IMR-90 (cell line): ENCODE measurements around the gene EPN3. TPM values are rescaled to one million over a fixed set of nuclear protein-coding genes. Genes with fewer than 3 reads are reported as not detected.

Experiments
- ATAC-seq: fragments of 200-7000 bp; cut with Tn5 transposase; 2 replicates; pipeline ENCODE4 v1.9.1; 2020; ENCODE audit warnings: low read depth, mild to moderate bottlenecking, moderate library complexity
- BruUV-seq: library from RNA; stranded (reverse); fragments of 400-500 nt; replicated peaks from 2 replicates; lab custom pipeline; 2021; lab: Mats Ljungman, UMichigan
- CTCF ChIA-PET: fragments of 300-600 bp; formaldehyde crosslinking; extraction: SDS; loops from one replicate; lab custom pipeline; 2021; ENCODE audit warnings: antibody characterized with exemption; lab: Yijun Ruan, JAX
- POLR2A ChIA-PET: fragments of 300-600 bp; sonication (Branson Sonifier 250); formaldehyde crosslinking; loops from one replicate; lab custom pipeline; 2022; ENCODE audit warnings: antibody characterized with exemption; ENCODE audit not compliant: unreplicated experiment; lab: Charles Lee
- DNase-seq: peaks from one replicate; pipeline ENCODE4 v3.0.0; 2013
- H2AFZ ChIP-seq: replicated peaks from 2 replicates; pipeline ENCODE3; 2013; ENCODE audit warnings: low read length, mild to moderate bottlenecking; ENCODE audit not compliant: poor library complexity
- H2AK5ac ChIP-seq: 2 replicates; pipeline ENCODE4 v1.6.1; 2013; ENCODE audit warnings: low read depth, low read length, inconsistent platforms
- H2AK9ac ChIP-seq: replicated peaks from 2 replicates; pipeline ENCODE3; 2013; ENCODE audit warnings: mild to moderate bottlenecking, low read depth, low read length, moderate library complexity; ENCODE audit not compliant: poor library complexity
- H2BK120ac ChIP-seq: 2 replicates; pipeline ENCODE4 v1.6.1; 2013; ENCODE audit warnings: low read depth, low read length, inconsistent platforms
- H2BK15ac ChIP-seq: 3 replicates; pipeline ENCODE4 v1.6.1; 2013; ENCODE audit warnings: low read depth, low read length, inconsistent platforms
- H2BK20ac ChIP-seq: 2 replicates; pipeline ENCODE4 v1.6.1; 2013; ENCODE audit warnings: low read depth, mild to moderate bottlenecking, inconsistent platforms, low read length, moderate library complexity
- H2BK5ac ChIP-seq: 2 replicates; pipeline ENCODE4 v1.6.1; 2013; ENCODE audit warnings: mild to moderate bottlenecking, low read depth, low read length, inconsistent platforms; ENCODE audit not compliant: poor library complexity, severe bottlenecking
- H3K14ac ChIP-seq: replicated peaks from 2 replicates; pipeline ENCODE4 v1.6.1; 2013; ENCODE audit warnings: low read depth, low read length, inconsistent platforms
- H3K18ac ChIP-seq: 2 replicates; pipeline ENCODE4 v1.6.1; 2013; ENCODE audit warnings: low read depth, low read length, control low read depth
- H3K23ac ChIP-seq: 2 replicates; pipeline ENCODE4 v1.6.1; 2013; ENCODE audit warnings: low read depth, low read length, inconsistent platforms
- H3K27ac ChIP-seq: 2 replicates; pipeline ENCODE4 v1.5.1; 2013; ENCODE audit warnings: mild to moderate bottlenecking, control low read depth, low read length; ENCODE audit not compliant: insufficient read depth
- H3K27me3 ChIP-seq: 2 replicates; pipeline ENCODE4 v1.6.1; 2013; ENCODE audit warnings: low read length; ENCODE audit not compliant: control insufficient read depth, insufficient read depth
- H3K36me3 ChIP-seq: 2 replicates; pipeline ENCODE4 v1.6.1; 2013; ENCODE audit warnings: low read length, mixed read lengths; ENCODE audit not compliant: control insufficient read depth, insufficient read depth
- H3K4ac ChIP-seq: 2 replicates; pipeline ENCODE4 v1.6.1; 2013; ENCODE audit warnings: low read depth, low read length, inconsistent platforms
- H3K4me1 ChIP-seq: 2 replicates; pipeline ENCODE4 v1.6.1; 2013; ENCODE audit warnings: low read length, mixed read lengths; ENCODE audit not compliant: control insufficient read depth, insufficient read depth
- H3K4me2 ChIP-seq: 2 replicates; pipeline ENCODE4 v1.6.1; 2013; ENCODE audit warnings: low read depth, mild to moderate bottlenecking, control low read depth, low read length, moderate library complexity
- H3K4me3 ChIP-seq: 2 replicates; pipeline ENCODE4 v1.5.1; 2013; ENCODE audit warnings: low read depth, mild to moderate bottlenecking, control low read depth, low read length, moderate library complexity; ENCODE audit not compliant: insufficient read depth
- H3K56ac ChIP-seq: 2 replicates; pipeline ENCODE4 v1.6.1; 2013; ENCODE audit warnings: low read length, inconsistent platforms; ENCODE audit not compliant: insufficient read depth; ENCODE audit errors: extremely low read depth
- H3K79me1 ChIP-seq, 2 experiments: 2 replicates each; pipeline ENCODE4 v1.6.1; 2013; ENCODE audit warnings: low read length in 2 of 2, inconsistent platforms in 1 of 2, low read depth in 1 of 2
- H3K9ac ChIP-seq: 2 replicates; pipeline ENCODE4 v1.6.1; 2013; ENCODE audit warnings: low read depth, low read length, control low read depth
- H3K9me1 ChIP-seq: 2 replicates; pipeline ENCODE4 v1.6.1; 2013; ENCODE audit warnings: low read length, inconsistent platforms; ENCODE audit not compliant: insufficient read depth
- H3K9me3 ChIP-seq: 2 replicates; pipeline ENCODE4 v1.6.1; 2013; ENCODE audit warnings: low read length; ENCODE audit not compliant: control insufficient read depth, insufficient read depth
- H4K20me1 ChIP-seq: 2 replicates; pipeline ENCODE4 v1.6.1; 2013; ENCODE audit warnings: low read length, inconsistent platforms; ENCODE audit not compliant: insufficient read depth
- H4K5ac ChIP-seq: 2 replicates; pipeline ENCODE4 v1.6.1; 2013; ENCODE audit warnings: mild to moderate bottlenecking, low read depth, low read length, control low read depth
- H4K8ac ChIP-seq, 2 experiments: 2 replicates each; pipeline ENCODE4 v1.6.1; 2013; ENCODE audit warnings: low read depth in 2 of 2, low read length in 2 of 2, control low read depth in 1 of 2, inconsistent platforms in 1 of 2
- H4K91ac ChIP-seq: 2 replicates; pipeline ENCODE4 v1.6.1; 2013; ENCODE audit warnings: low read depth, low read length, inconsistent platforms; ENCODE audit not compliant: insufficient read depth
- BHLHE40 ChIP-seq: fragments of 150-350 bp; IDR thresholded peaks from 2 replicates; pipeline ENCODE4 v1.6.1; 2016; ENCODE audit warnings: mild to moderate bottlenecking, low read depth, low read length
- CEBPB ChIP-seq: IDR thresholded peaks from 2 replicates; pipeline ENCODE4 v1.6.1; 2012; ENCODE audit warnings: low read depth, low read length, improper control_type of control experiment
- CHD1 ChIP-seq: IDR thresholded peaks from 2 replicates; pipeline ENCODE4 v1.6.1; 2012; ENCODE audit warnings: low read depth, low read length, improper control_type of control experiment
- FOS ChIP-seq: fragments of 150-350 bp; IDR thresholded peaks from 2 replicates; pipeline ENCODE4 v1.6.1; 2016; ENCODE audit warnings: low read depth, low read length
- MAFK ChIP-seq: IDR thresholded peaks from 2 replicates; pipeline ENCODE4 v1.6.1; 2012; ENCODE audit warnings: low read depth, low read length, improper control_type of control experiment
- MAZ ChIP-seq: IDR thresholded peaks from 2 replicates; pipeline ENCODE4 v1.6.1; 2012; ENCODE audit warnings: low read depth, mild to moderate bottlenecking, low read length, improper control_type of control experiment, moderate library complexity, borderline replicate concordance
- MXI1 ChIP-seq: IDR thresholded peaks from 2 replicates; pipeline ENCODE4 v1.6.1; 2012; ENCODE audit warnings: low read depth, mild to moderate bottlenecking, low read length, moderate library complexity, borderline replicate concordance
- NFE2L2 ChIP-seq: fragments of 150-350 bp; IDR thresholded peaks from 2 replicates; pipeline ENCODE4 v1.6.1; 2016; ENCODE audit warnings: low read depth, mild to moderate bottlenecking, low read length
- POLR2A ChIP-seq: IDR thresholded peaks from 2 replicates; pipeline ENCODE4 v1.6.1; 2012; ENCODE audit warnings: mild to moderate bottlenecking, low read depth, low read length
- RCOR1 ChIP-seq: IDR thresholded peaks from 2 replicates; pipeline ENCODE4 v1.6.1; 2012; ENCODE audit warnings: mild to moderate bottlenecking, low read length, improper control_type of control experiment; ENCODE audit not compliant: insufficient replicate concordance
- RFX5 ChIP-seq: IDR thresholded peaks from 2 replicates; pipeline ENCODE4 v1.8.0; 2012; ENCODE audit warnings: low read depth, mild to moderate bottlenecking, low read length, moderate library complexity
- SMC3 ChIP-seq: fragments of 150-350 bp; IDR thresholded peaks from 2 replicates; pipeline ENCODE4 v1.6.1; 2016; ENCODE audit warnings: low read depth, mild to moderate bottlenecking, antibody characterized with exemption, low read length, moderate library complexity
- WGBS, 2 experiments: methylation state at CpG; one replicate each; pipeline versions ENCODE4 v1.1.5 to v1.1.7; 2013; ENCODE audit warnings: missing lambda C conversion rate in 2 of 2; ENCODE audit not compliant: insufficient read length in 1 of 2; ENCODE audit errors: extremely low coverage in 2 of 2; 5-methylcytosine and 5-hydroxymethylcytosine counted together
- dilution Hi-C: fragments of 300-500 bp; cut with HindIII; formaldehyde crosslinking; loops from one replicate; pipeline ENCODE4 v1.14.3; 2018; ENCODE audit warnings: low sequenced_read_pairs; ENCODE audit not compliant: unreplicated experiment
- in situ Hi-C: fragments of 300-500 bp; cut with MboI; formaldehyde crosslinking; loops from 3 replicates; pipeline ENCODE4 v1.14.3; 2019; ENCODE audit warnings: low sequenced_read_pairs, inconsistent platforms, mixed read lengths
- intact Hi-C: fragments of 100-400 bp; cut with micrococcal nuclease; formaldehyde crosslinking; loops from 2 replicates; pipeline ENCODE4 v1.10.0; 2022
- polyA plus RNA-seq, 3 experiments: library from polyadenylated mRNA; depleted of rRNA; stranded (reverse); fragments of >200 nt; gene quantifications; 2 replicates each; pipeline ENCODE4 v1.2.3, GENCODE V29; 2012; ENCODE audit warnings: low replicate concordance in 1 of 3
- total RNA-seq: library from RNA; depleted of rRNA; stranded (reverse); fragments of >200 nt; gene quantifications from 2 replicates; pipeline ENCODE4 v1.2.3, GENCODE V29; 2012

EPN3 gene
- total and polyA plus RNA-seq, 2 of the 4 experiments (the other 2 are of a cell fraction), result 0.09 TPM; not detected in 1

GRCh38 chr17:50531428-50532025, 1.0 kb upstream of the EPN3 start:
- Histone ChIP-seq H3K4me2 (no peak overlapping the region), H3K4me3 (no peak overlapping the region), H2AK5ac (no peak overlapping the region), H3K14ac (no peak overlapping the region), H3K9me1 (no peaks in the 10 kb centered on the region), H4K5ac (no peak overlapping the region), H4K91ac (no peak overlapping the region), H3K27ac (no peak overlapping the region), H2AK9ac (no peak overlapping the region), H2BK20ac (no peak overlapping the region), H3K9me3 (no peaks in the 10 kb centered on the region), H2BK120ac (no peak overlapping the region), H3K4me1 (peaks cover 11% of the 10 kb centered on the region; the same call in 1 of the 2 replicates), H2BK15ac (no peak overlapping the region), H3K56ac (no peak overlapping the region), H3K27me3 (peaks cover 64% of the 10 kb centered on the region), H2AFZ (no peak overlapping the region), H3K23ac (no peak overlapping the region), H3K36me3 (no peaks in the 10 kb centered on the region), H3K9ac (no peak overlapping the region), H4K20me1 (no peaks in the 10 kb centered on the region; the same call in 1 of the 2 replicates), H4K8ac (no peak overlapping the region), H3K4ac (no peak overlapping the region), H3K18ac (no peak overlapping the region), H2BK5ac (no peak overlapping the region), H3K79me1 (no peaks in the 10 kb centered on the region)
- CTCF ChIA-PET, result interaction anchor here (0.9 kb wide), 1 partner anchor 19 kb away, joined by 4 read pairs; no protein-coding TSS in a partner anchor
- intact Hi-C loops (no loop called here), dilution Hi-C loops (no loop called here), in situ Hi-C loops (no loop called here)
- POLR2A ChIA-PET, result no interaction called here
- DNase-seq, result no peak
- BruUV-seq, result no TSS peak
- no peak for ATAC-seq
- WGBS, 2 experiments, result 14% methylated on average over 1 of the region's 6 CpGs; no CpG with 5 or more reads in 1 of the 2 experiments
- TF ChIP-seq NFE2L2, result no peak
- no peak for TF ChIP-seq RFX5
- TF ChIP-seq MAFK, result no peak
- TF ChIP-seq RCOR1, result no peak
- TF ChIP-seq CHD1, result no peak
- TF ChIP-seq MXI1, result no peak
- TF ChIP-seq SMC3, result no peak
- no peak for TF ChIP-seq MAZ
- TF ChIP-seq POLR2A, result no peak
- TF ChIP-seq BHLHE40, result no peak
- no peak for TF ChIP-seq CEBPB
- TF ChIP-seq FOS, result no peak
